A172 (cell line): ENCODE data around the gene MRTO4. TPM values are rescaled to one million over a fixed set of nuclear protein-coding genes. Genes with fewer than 3 reads are reported as not detected.
"Not testable (repeated sequence)": the region's sequence is repeated elsewhere in the genome, so short reads cannot be mapped to it uniquely, and the experiment has no call there.

Experiments
- DNase-seq: peaks from one replicate; pipeline ENCODE4 v3.0.0-alpha.2; 2015; ENCODE audit warnings: low spot score
- total RNA-seq: library from RNA; depleted of rRNA; stranded (reverse); fragments of >200 nt; shearing (Covaris generic); gene quantifications from 2 replicates; pipeline ENCODE4 v1.2.3, GENCODE V29; 2014

Gene MRTO4
- total RNA-seq, 1 experiment from 2014 or later: 51.9 TPM

GRCh38 chr1:19269427-19270342 is 18.1 kb downstream of the MRTO4 start:
- not testable (repeated sequence) for DNase-seq

GRCh38 chr1:19270343-19270730 is 18.7 kb downstream of the MRTO4 start:
- DNase-seq: not testable (repeated sequence)

- no peak for DNase-seq
Measured at GRCh38 chr1:19272064-19272463, 20.5 kb downstream of the MRTO4 start.

GRCh38 chr1:19273106-19273843 is 21.7 kb downstream of the MRTO4 start:
- DNase-seq: no peak

GRCh38 chr1:19273844-19274531 is 22.4 kb downstream of the MRTO4 start:
- not testable (repeated sequence) for DNase-seq

GRCh38 chr1:19274636-19275035 is 23.0 kb downstream of the MRTO4 start:
- DNase-seq: no peak

- no peak for DNase-seq
Measured at GRCh38 chr1:19283891-19284290, 32.3 kb downstream of the MRTO4 start.

GRCh38 chr1:19284881-19285280 is 33.3 kb downstream of the MRTO4 start:
- no peak for DNase-seq

- DNase-seq: not testable (repeated sequence)
Measured at GRCh38 chr1:19285366-19285765, 33.8 kb downstream of the MRTO4 start.

- not testable (repeated sequence) for DNase-seq
Measured at GRCh38 chr1:19285807-19286206, 34.2 kb downstream of the MRTO4 start.

GRCh38 chr1:19287436-19288185 is 36.0 kb downstream of the MRTO4 start:
- DNase-seq: no peak

GRCh38 chr1:19288324-19289241 is 37.0 kb downstream of the MRTO4 start, which contains the start of gene AKR7A3:
AKR7A3 (minus strand) TSS chr1:19288770; CDS start chr1:19288709, 61 bp downstream.
- DNase-seq: not testable (repeated sequence)

- no peak for DNase-seq
Measured at GRCh38 chr1:19289244-19289643, 37.6 kb downstream of the MRTO4 start.

GRCh38 chr1:19294638-19295037 is 43.0 kb downstream of the MRTO4 start:
- no peak for DNase-seq

GRCh38 chr1:19300211-19300610 is 48.6 kb downstream of the MRTO4 start:
- DNase-seq: no peak

GRCh38 chr1:19304081-19304480 is 52.5 kb downstream of the MRTO4 start:
- DNase-seq: not testable (repeated sequence)

- DNase-seq: no peak
Measured at GRCh38 chr1:19305880-19306279, 54.3 kb downstream of the MRTO4 start.

- no peak for DNase-seq
Measured at GRCh38 chr1:19306941-19307340, 55.3 kb downstream of the MRTO4 start.

GRCh38 chr1:19307794-19308508 is 56.3 kb downstream of the MRTO4 start:
- no peak for DNase-seq

- no peak for DNase-seq
Measured at GRCh38 chr1:19308509-19308907, 56.9 kb downstream of the MRTO4 start.
